Lower leg skin (tissue), 3 donors: Measurements from ENCODE around the gene PRDX5.

Source experiments
- POLR2A ChIP-seq, 2 donors: fragments of 450-650 bp; IDR thresholded peaks; one replicate each; pipeline ENCODE4 v1.6.1; 2016 to 2017; ENCODE audit warnings: antibody characterized with exemption in 2 of 2, mild to moderate bottlenecking in 1 of 2, moderate library complexity in 1 of 2
- TF ChIP-seq, protein P1 (sequence below), 3 donors: fragments of 450-650 bp; IDR thresholded peaks; one replicate each; pipeline ENCODE4 v1.5.1; 2016; ENCODE audit warnings: antibody characterized with exemption in 3 of 3, mild to moderate bottlenecking in 3 of 3, moderate library complexity in 2 of 3

- TF ChIP-seq, protein P1, sequence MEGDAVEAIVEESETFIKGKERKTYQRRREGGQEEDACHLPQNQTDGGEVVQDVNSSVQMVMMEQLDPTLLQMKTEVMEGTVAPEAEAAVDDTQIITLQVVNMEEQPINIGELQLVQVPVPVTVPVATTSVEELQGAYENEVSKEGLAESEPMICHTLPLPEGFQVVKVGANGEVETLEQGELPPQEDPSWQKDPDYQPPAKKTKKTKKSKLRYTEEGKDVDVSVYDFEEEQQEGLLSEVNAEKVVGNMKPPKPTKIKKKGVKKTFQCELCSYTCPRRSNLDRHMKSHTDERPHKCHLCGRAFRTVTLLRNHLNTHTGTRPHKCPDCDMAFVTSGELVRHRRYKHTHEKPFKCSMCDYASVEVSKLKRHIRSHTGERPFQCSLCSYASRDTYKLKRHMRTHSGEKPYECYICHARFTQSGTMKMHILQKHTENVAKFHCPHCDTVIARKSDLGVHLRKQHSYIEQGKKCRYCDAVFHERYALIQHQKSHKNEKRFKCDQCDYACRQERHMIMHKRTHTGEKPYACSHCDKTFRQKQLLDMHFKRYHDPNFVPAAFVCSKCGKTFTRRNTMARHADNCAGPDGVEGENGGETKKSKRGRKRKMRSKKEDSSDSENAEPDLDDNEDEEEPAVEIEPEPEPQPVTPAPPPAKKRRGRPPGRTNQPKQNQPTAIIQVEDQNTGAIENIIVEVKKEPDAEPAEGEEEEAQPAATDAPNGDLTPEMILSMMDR (IDR thresholded peaks at IDR 0.05), result no peak
- no peak for TF ChIP-seq POLR2A (IDR thresholded peaks at IDR 0.05)
Measured at GRCh38 chr11:64359712-64360445, 42.0 kb downstream of the PRDX5 start.
